HG03039 (cell line): Measurements from ENCODE around the gene GUCY2D.
"Not testable (repeated sequence)": the region's sequence is repeated elsewhere in the genome, so short reads cannot be mapped to it uniquely, and the experiment has no call there.

Experiments used
- ATAC-seq: cut with Tn5 transposase; IDR thresholded peaks from one replicate; pipeline ENCODE4 v1.9.1; 2021; ENCODE audit warnings: mild to moderate bottlenecking, moderate library complexity; ENCODE audit not compliant: unreplicated experiment

GUCY2D gene

DNA sequence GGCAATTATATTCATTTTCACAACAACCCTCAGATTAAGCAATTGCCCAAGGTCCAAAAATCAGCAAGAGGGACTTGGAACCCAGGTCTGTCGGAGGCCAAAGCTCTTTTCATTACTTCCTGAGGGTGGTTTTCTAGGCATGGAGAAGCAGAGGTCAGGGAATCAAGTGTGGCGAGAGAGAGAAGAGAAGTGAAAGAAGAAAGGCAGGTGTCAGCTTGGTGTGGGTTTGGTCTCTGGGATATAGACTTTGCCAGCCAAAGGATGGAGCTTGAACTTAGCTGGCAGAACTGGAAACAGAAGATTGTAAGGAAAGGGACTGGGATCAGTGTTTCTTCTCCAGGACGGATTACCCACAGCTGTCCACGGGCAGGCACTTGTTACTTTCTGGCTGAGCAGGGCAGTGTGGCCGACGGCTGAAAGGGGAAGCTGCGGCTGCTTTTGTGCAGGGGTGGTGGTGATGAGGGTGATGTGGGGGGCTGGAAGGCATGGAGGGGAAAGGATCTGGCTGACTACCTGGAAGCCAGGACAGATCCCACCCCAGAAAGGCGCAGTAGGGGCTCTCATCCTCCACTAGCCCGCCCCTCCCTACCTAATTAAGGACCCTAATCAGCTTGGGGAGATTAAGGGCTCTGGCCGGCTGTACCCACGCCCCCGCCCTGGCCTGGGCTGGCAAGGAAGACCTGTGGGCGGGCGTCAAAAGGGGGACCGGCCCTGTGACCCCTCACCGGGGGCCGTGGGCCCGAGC lies at the start of gene GUCY2D:
Gene GUCY2D, plus strand, starts transcription at position 640 of the 745 bp plus-strand sequence. CDS start 433 bp downstream, outside the sequence.
- no peak for ATAC-seq

DNA sequence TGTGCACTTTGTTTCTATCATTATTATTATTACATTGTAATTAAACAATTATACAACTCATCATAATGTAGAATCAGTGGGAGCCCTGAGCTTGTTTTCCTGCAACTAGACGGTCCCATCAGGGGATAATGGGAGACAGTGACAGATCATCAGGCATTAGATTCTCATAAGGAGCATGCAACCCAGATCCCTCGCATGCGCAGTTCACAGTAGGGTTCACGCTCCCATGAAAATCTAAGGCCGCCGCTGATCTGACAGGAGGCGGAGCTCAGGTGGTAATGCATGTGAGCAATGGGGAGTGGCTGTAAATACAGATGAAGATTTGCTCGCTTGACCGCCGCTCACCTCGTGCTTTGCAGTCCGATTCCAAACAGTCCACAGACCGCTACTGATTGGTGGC lies 49.1 kb upstream of the GUCY2D start:
- ATAC-seq: not testable (repeated sequence)

DNA sequence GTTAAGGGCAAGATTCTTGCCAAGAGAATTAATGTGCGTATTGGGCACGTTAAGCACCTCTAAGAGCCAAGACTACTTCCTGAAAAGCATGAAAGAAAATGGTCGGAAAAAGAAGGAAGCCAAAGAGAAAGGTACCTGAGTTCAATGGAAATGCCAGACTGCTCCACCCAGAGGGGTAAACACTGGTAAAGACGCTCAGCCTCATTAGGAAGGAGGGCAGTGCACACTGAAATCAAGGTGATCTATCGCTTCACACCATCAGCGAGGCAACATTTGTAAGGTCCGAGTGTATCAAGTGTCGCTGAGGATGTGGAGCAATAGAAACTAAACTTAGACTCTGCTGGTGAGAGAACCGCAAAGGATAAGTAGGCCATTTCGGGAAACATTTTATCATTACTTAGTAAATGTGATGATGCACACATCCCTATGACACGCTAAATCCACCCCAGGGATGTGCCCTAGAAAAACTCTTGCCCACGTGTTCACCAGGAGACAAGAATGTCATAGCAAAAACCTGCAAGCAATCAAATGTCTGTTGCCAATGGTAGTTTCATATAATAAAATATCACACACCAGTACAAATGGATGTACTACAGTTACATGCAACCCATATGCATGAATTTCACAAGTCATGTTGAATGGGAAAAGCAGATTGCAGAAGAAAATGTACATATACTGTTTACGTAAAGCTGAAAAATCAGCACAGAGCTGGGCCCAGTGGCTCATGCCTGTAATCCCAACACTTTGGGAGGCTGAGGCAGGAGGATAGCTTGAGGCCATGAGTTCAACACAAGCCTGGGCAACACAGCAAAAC lies 46.8 kb upstream of the GUCY2D start:
- ATAC-seq: no peak

DNA sequence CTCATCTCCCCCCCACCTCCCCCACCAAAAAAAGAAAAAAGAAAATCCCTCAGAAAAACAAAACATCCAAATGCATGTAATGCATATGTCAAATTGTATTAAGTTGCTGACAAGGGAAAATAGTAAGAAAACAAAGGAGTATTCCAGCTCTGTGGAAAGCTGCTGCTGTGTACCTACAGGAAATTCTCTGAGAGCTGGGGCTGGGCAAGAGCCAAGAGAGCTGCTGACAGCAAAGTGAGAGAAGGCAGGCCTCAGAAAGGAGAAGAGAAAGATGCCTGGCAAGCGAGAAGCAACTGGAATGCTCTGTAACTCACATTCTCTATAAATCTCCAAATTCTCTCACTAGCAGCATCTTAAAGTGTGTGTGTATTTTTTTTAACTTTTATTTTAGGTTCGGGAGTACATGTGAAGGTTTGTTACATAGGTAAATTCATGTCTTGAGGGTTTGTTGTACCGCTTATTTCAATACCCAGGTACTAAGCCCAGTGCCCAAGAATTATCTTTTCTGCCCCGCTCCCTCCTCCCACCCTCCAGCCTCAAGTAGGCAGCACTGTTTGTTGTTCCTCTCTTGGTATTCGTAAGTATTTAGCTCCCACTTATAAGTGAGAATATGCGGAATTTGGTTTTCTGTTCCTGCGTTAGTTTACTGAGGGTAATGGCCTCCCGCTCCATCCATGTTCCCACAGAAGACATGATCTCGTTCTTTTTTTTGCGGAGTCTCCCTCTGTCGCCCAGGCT lies 46.0 kb upstream of the GUCY2D start:
- ATAC-seq: no peak

DNA sequence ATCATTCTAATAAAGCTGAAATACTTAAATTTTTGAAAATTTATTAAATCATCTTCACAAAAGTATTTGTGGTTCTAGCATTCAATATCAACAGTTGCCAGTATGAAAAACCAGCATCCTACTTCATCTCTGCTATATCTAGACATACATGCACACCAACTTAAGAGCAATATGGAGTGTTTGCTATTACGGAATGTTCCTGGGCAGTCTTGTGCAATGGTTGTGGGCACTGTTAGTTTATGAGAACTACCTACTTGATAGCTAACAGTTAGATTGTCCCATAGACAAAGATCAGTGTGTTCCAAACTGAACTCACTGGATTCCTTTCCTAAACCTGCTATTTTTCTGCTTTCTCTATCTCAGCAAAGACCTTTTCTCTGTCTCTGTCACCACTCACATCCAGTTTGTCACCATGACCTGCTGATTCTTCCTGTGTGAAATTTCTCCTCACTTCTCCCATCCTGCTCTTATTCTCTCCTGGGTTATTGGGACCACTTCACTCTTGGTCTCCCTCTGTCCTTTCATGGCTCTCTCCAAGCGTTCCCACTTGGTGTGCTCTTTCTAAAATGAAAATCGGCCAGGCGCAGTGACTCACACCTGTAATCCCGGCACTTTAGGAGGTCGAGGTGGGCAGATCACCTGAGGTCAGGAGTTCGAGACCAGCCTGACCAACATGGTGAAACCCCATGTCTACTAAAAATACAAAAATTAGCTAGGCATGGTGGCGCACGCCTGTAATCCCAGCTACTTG lies 42.7 kb upstream of the GUCY2D start:
- no peak for ATAC-seq

DNA sequence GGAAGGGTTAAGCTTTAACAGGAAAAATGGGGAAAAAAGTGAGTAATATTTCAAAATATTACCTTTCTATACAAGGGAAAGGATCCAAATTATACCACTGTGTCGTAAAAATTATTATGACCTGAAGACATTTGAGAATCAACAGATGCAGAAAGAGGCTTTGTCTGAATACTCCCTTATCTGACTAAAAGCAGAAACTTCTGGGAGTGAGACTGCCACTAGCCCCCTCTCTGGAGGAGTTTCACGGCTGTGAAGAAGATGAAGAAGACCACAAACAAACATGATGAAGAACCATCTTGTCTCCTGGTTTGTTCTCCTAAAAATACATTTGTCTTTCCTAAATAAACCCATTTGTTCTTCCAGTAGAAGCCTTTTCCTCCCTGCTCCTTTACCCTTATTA lies 41.0 kb upstream of the GUCY2D start:
- no peak for ATAC-seq

DNA sequence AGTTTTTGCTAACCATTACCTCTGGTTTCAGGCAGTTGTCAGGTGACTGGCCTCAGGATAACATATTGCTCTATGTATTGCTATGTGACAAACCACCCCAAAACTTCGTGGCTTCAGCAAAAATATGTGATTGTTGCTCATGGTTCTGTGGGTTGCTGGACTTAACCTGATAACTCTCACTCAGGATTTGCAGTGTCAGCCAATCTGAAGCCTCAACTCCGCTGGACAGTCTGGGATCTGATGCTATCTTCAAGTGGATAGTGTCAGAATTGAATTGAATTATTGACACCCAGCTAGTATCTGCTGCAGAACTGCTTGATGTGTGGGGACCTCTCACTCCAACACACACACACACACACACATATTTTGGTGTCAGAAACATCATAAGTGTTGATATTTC lies 34.7 kb upstream of the GUCY2D start:
- ATAC-seq: no peak

DNA sequence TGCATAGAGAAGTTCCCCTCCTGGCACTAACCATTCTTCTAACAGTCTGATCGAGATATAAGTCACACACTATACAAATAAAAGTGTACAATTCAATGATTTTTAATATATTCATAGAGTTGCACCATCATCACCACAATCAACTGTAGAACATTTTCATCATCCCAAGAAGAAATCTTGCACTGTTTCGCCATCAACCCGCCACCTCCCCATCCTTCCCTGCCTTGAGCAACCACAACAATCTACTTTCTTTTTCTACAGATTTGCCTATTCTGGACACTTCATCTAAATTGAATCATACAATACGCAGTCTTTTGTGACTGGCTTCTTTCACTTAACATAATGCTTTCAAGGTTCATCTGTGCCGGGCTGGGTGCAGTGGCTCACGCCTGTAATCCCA lies 33.0 kb upstream of the GUCY2D start:
- ATAC-seq: no peak

DNA sequence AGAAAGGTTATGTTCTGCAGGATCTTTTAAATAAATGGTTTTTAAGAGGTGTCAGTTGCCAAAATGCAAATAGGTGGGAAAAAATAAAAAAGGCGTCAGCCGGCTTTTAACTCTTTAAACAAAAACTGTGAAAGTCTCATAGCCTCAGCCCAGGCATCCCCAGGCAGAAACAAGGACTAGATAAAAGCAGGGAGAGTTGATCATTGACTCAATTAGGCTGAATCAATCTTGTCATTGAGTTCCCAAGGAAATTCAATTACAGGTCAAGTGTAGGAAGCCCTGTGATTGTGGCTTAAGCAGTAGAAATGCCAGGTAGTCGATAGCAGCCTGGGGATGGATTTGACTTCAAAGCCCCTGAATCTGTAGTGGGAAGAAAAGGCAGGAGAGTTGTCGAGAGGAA lies 30.8 kb upstream of the GUCY2D start:
- no peak for ATAC-seq

DNA sequence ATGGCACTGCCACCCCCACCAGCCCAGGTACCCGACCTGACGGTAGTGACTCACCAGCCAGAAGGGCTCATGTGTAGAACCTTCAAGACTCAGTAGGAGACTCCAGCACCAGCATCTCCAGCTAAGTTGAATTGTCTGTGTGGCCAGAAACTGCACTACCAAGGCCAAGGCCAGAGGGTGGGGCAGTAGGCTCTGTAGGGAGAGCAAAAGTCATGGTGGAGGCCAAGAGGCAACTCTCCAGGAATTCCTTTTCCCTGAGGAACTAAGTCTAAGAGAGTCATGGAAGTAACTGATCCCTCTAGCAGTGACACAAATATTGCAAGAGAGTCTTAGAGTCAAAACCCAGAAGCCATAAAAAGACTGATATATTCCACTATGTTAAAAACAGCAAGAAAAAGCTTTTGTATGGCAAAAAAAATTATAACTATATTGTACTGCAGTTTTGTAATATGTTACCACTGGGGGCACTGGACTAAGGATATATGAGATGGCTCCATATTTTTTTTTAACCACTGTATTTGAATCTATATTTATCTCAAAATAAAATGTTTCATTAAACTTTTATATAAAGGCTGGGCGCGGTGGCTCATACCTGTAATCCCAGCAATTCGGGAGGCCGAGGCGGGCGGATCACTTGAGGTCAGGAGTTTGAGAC lies 30.2 kb upstream of the GUCY2D start:
- ATAC-seq: no peak

- no peak for ATAC-seq
Observed at GRCh38 chr17:7974638-7975131, 27.7 kb upstream of the GUCY2D start.

- ATAC-seq: no peak
Observed at GRCh38 chr17:7977039-7977438, 25.4 kb upstream of the GUCY2D start.

DNA sequence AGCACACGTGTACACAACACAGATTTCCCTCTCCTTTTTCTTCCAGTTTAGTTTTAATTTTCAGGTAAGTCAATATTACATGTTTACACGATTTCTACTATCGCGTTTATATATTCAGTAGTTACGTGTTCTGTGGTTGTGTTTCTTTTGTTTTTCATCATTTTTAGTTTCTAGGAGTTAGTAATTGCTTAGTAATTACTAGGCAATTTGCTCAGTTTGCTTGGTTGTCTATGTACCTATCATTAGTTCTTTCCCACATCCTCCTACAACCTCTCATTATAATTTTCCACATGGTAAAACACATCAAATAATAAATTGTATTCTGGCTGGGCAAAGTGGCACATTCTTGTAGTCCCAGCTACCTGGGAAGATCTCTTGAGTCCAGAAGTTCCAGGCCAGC lies 24.6 kb upstream of the GUCY2D start:
- no peak for ATAC-seq

DNA sequence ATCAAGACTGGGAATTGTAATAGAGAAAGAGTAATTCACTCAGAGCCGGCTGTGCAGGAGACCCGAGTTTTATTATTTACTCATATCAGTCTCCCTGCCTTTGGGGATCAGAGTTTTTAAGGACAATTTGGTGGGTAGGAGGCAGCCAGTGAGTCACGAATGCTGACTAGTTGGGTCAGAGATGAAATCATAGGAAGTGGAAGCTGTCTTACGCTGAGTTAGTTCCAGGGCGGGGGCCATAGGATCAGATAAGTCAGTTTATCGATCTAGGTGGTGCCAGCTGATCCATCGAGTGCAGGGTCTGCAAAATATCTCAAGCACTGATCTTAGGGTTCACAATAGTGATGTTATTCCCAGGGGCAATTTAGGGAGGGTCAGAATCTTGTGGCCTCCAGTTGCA lies 20.2 kb upstream of the GUCY2D start:
- ATAC-seq: no peak

DNA sequence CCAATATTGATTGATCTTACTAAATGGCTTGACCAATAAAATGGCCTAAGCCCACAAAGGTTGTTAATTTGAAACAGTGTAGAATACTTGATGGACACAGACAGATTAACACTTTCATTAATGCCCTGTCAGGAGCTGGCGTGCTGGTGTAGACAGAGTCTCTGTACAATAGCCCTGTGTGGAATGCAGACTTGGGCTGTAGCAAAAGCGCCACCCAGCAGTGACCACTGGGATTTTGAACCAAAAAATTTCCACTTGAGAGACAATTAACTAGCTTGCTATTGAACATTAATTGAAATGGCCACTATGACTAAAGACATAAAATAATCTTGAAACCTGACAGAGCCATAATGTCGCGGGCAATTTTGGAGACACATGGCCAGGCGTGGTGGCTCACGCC lies 19.7 kb upstream of the GUCY2D start:
- ATAC-seq: no peak

GRCh38 chr17:7984904-7985303 lies 17.5 kb upstream of the GUCY2D start:
- ATAC-seq: no peak

- ATAC-seq: no peak
Observed at GRCh38 chr17:7987112-7987893, 15.1 kb upstream of the GUCY2D start.

DNA sequence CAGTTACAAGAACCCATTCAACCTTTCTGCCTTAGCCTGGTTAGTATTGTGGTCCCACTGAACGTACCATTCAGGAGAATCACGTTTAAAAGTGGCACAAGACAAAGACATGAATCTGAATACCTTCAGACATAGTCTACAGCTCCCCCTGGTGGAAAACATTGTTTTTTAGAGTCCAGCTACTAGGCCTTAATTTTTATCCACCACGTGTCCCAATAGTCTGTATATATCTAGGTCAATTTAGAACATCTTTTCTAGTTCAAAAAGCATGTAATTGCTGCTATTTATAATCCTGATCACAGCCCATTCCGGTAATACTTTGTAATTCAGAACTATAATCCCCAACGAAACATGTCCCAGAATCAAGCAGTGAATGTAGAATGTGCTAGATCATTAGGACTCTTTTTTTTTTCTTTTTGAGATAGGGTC lies 13.7 kb upstream of the GUCY2D start:
- no peak for ATAC-seq
